K562 (cell line): ENCODE measurements around the gene TMX3. TPM values are rescaled to one million over a fixed set of nuclear protein-coding genes. Genes with fewer than 3 reads are reported as not detected.
A peak's percentile ranks its signal among the peaks of the same experiment; 100 is the strongest.

Experiments used
- ATAC-seq: fragments of 200-7000 bp; cut with Tn5 transposase; 3 replicates; pipeline ENCODE4 v1.9.1; 2020; ENCODE audit warnings: moderate library complexity
- BruUV-seq: library from RNA; stranded (reverse); fragments of 400-500 nt; replicated peaks from 2 replicates; lab custom pipeline; 2021; lab: Mats Ljungman, UMichigan
- CTCF ChIA-PET: fragments of 300-600 bp; formaldehyde crosslinking; extraction: SDS; loops from one replicate; lab custom pipeline; 2021; ENCODE audit warnings: low intra/inter-chr PET ratio; lab: Yijun Ruan, JAX
- POLR2A ChIA-PET: fragments of 300-600, 350-650 bp; sonication (Branson Sonifier 250); formaldehyde crosslinking; extraction: SDS; loops from one replicate; lab custom pipeline; 2021; ENCODE audit warnings: antibody characterized with exemption, inconsistent platforms; lab: Yijun Ruan, JAX
- DNase-seq, 4 experiments: peaks; one replicate each; pipeline versions ENCODE4 v3.0.0 to v3.0.0-alpha.2; 2011 to 2018; ENCODE audit warnings: low spot score in 3 of 4, mixed read lengths in 3 of 4; ENCODE audit errors: extremely low read depth in 1 of 4
- FAIRE-seq: peaks from 2 replicates; lab custom pipeline; 2011; peaks lifted over from hg19 to GRCh38; lab: Jason Lieb, UNC
- H2AFZ ChIP-seq: 2 replicates; pipeline ENCODE4 v1.6.0; 2011; ENCODE audit warnings: low read depth, low read length, control low read depth, inconsistent platforms
- H3K27ac ChIP-seq: fragments of 200-600 bp; 3 replicates; pipeline ENCODE4 v1.8.0; 2011; ENCODE audit warnings: low read depth, mild to moderate bottlenecking, control low read depth, inconsistent platforms, low read length, moderate library complexity, mixed read lengths; ENCODE audit errors: extremely low read depth
- H3K27me3 ChIP-seq, 2 experiments: fragments of 300-600 bp in 1 of 2; 2 replicates in 1 of 2; 3 replicates in 1 of 2; pipeline versions ENCODE4 v1.6.0 to v1.8.0; 2011; ENCODE audit warnings: inconsistent platforms in 2 of 2, low read length in 2 of 2, mild to moderate bottlenecking in 1 of 2, mixed read lengths in 1 of 2, moderate library complexity in 1 of 2; ENCODE audit not compliant: control insufficient read depth in 2 of 2, insufficient read depth in 2 of 2
- H3K36me3 ChIP-seq: fragments of 300-600 bp; 3 replicates; pipeline ENCODE4 v1.8.0; 2011; ENCODE audit warnings: mild to moderate bottlenecking, low read length, inconsistent platforms; ENCODE audit not compliant: control insufficient read depth, insufficient read depth
- H3K4me1 ChIP-seq, 2 experiments: fragments of 200-600 bp in 1 of 2; replicated peaks in 1 of 2; 2 replicates in 1 of 2; 3 replicates in 1 of 2; pipeline versions ENCODE4 v1.5.1 to v1.8.0; 2011; ENCODE audit warnings: inconsistent platforms in 2 of 2, low read length in 2 of 2, mild to moderate bottlenecking in 1 of 2, mixed read lengths in 1 of 2, moderate library complexity in 1 of 2; ENCODE audit not compliant: control insufficient read depth in 2 of 2, insufficient read depth in 2 of 2
- H3K4me2 ChIP-seq: 2 replicates; pipeline ENCODE4 v1.6.1; 2011; ENCODE audit warnings: low read length, control low read depth, inconsistent platforms, mixed read lengths; ENCODE audit not compliant: insufficient read depth
- H3K4me3 ChIP-seq: fragments of 200-600 bp; sonication (generic), shearing (Covaris generic); 2 replicates; pipeline ENCODE4 v1.5.1; 2016; ENCODE audit warnings: control low read depth, inconsistent platforms
- H3K79me2 ChIP-seq: fragments of 200-600 bp; 3 replicates; pipeline ENCODE4 v1.8.0; 2011; ENCODE audit warnings: low read length, inconsistent platforms; ENCODE audit not compliant: control insufficient read depth, insufficient read depth
- H3K9ac ChIP-seq, 2 experiments: 2 replicates each; pipeline versions ENCODE4 v1.6.0 to v1.6.1; 2011; ENCODE audit warnings: low read depth in 2 of 2, low read length in 2 of 2, control low read depth in 1 of 2, inconsistent platforms in 1 of 2, mild to moderate bottlenecking in 1 of 2, mixed read lengths in 1 of 2; ENCODE audit not compliant: insufficient read depth in 1 of 2
- H3K9me1 ChIP-seq: one replicate; pipeline ENCODE4 v1.6.0; 2011; ENCODE audit warnings: inconsistent platforms, mild to moderate bottlenecking, low read length, moderate library complexity; ENCODE audit not compliant: control insufficient read depth, insufficient read depth
- H3K9me3 ChIP-seq: replicated peaks from 2 replicates; pipeline ENCODE4 v1.5.1; 2011; ENCODE audit warnings: low read depth, low read length, inconsistent platforms; ENCODE audit not compliant: control insufficient read depth, insufficient read depth
- H4K20me1 ChIP-seq: replicated peaks from 2 replicates; pipeline ENCODE4 v1.6.1; 2011; ENCODE audit warnings: low read length, inconsistent platforms, mixed read lengths; ENCODE audit not compliant: control insufficient read depth, insufficient read depth
- ADNP ChIP-seq: fragments of 200-800 bp; sonication (Bioruptor generic); IDR thresholded peaks from 2 replicates; pipeline ENCODE4 v1.6.1; 2016; ENCODE audit warnings: missing genetic modification characterization, missing compliant biosample characterization
- FOXA3 ChIP-seq, 2 experiments: fragments of 450-650 bp in 1 of 2; sonication (generic) in 1 of 2; formaldehyde crosslinking; IDR thresholded peaks in 1 of 2; conservative IDR thresholded peaks in 1 of 2; 2 replicates each; pipeline versions ENCODE4 v1.4.0 to v1.8.0; 2020 to 2022; ENCODE audit warnings: mild to moderate bottlenecking in 2 of 2, missing genetic modification reagents in 1 of 2
- HCFC1 ChIP-seq: IDR thresholded peaks from 2 replicates; pipeline ENCODE4 v1.6.1; 2012; ENCODE audit warnings: low read depth, low read length, improper control_type of control experiment
- KHSRP ChIP-seq: fragments of 450-650 bp; IDR thresholded peaks from 2 replicates; pipeline ENCODE4 v1.6.1; 2017
- MAX ChIP-seq: sonication (generic); formaldehyde crosslinking; IDR thresholded peaks from 2 replicates; pipeline ENCODE4 v1.9.0; 2022; ENCODE audit warnings: mild to moderate bottlenecking, missing genetic modification reagents
- MCM5 ChIP-seq: fragments of 450-650 bp; IDR thresholded peaks from 2 replicates; pipeline ENCODE4 v1.6.1; 2016; ENCODE audit warnings: low read depth
- MTA3 ChIP-seq: fragments of 450-650 bp; formaldehyde crosslinking; IDR thresholded peaks from 2 replicates; pipeline ENCODE4 v1.6.1; 2017; ENCODE audit warnings: mild to moderate bottlenecking, borderline replicate concordance
- NCOA1 ChIP-seq: fragments of 450-650 bp; IDR thresholded peaks from 2 replicates; pipeline ENCODE4 v1.6.1; 2016; ENCODE audit warnings: low read depth
- SLC30A9 ChIP-seq: fragments of 250-450 bp; sonication (Bioruptor Pico); IDR thresholded peaks from 2 replicates; pipeline ENCODE4 v1.8.0; 2022; ENCODE audit warnings: mild to moderate bottlenecking, moderate library complexity
- SREBF2 ChIP-seq: sonication (generic); formaldehyde crosslinking; IDR thresholded peaks from 2 replicates; pipeline ENCODE4 v1.4.0; 2020; ENCODE audit warnings: mild to moderate bottlenecking, missing genetic modification reagents
- TBL1XR1 ChIP-seq, 2 experiments: IDR thresholded peaks; 2 replicates each; pipeline ENCODE4 v1.6.1; 2012; ENCODE audit warnings: improper control_type of control experiment in 2 of 2, low read length in 2 of 2, mild to moderate bottlenecking in 1 of 2
- TEAD1 ChIP-seq, 2 experiments: fragments of 450-650 bp in 1 of 2; sonication (generic) in 1 of 2; formaldehyde crosslinking; IDR thresholded peaks; 2 replicates each; pipeline versions ENCODE4 v1.4.0 to v1.8.0; 2020 to 2022; ENCODE audit warnings: mild to moderate bottlenecking in 2 of 2, missing genetic modification reagents in 1 of 2
- XRCC3 ChIP-seq: fragments of 450-650 bp; IDR thresholded peaks from 2 replicates; pipeline ENCODE4 v1.6.1; 2017; ENCODE audit warnings: mild to moderate bottlenecking, moderate library complexity
- ZNF239 ChIP-seq: fragments of 250-450 bp; sonication (Bioruptor Pico); IDR thresholded peaks from 2 replicates; pipeline ENCODE4 v1.4.0; 2020; ENCODE audit warnings: mild to moderate bottlenecking
- ZNF696 ChIP-seq: fragments of 250-450 bp; sonication (Bioruptor Pico); conservative IDR thresholded peaks from 2 replicates; pipeline ENCODE4 v1.4.0; 2020; ENCODE audit warnings: mild to moderate bottlenecking, moderate library complexity
- ZNF766 ChIP-seq: fragments of 200-800 bp; sonication (Bioruptor generic); conservative IDR thresholded peaks from 2 replicates; pipeline ENCODE4 v1.6.1; 2016; ENCODE audit warnings: missing genetic modification characterization, missing compliant biosample characterization
- WGBS: fragments of 100-300 bp; shearing (Covaris generic); methylation state at CpG from one replicate; pipeline ENCODE4 v1.1.6; 2016; ENCODE audit warnings: low coverage, mixed read lengths; ENCODE audit not compliant: insufficient coverage; ENCODE audit errors: missing lambda C conversion rate; 5-methylcytosine and 5-hydroxymethylcytosine counted together
- in situ Hi-C: fragments of 300-500 bp; cut with MboI; formaldehyde crosslinking; loops from 4 replicates; pipeline ENCODE4 v1.15.0; 2018; ENCODE audit warnings: inconsistent platforms, mixed read lengths
- intact Hi-C: fragments of 100-400 bp; cut with micrococcal nuclease; formaldehyde crosslinking; loops from 2 replicates; pipeline ENCODE4 v1.14.2; 2022
- polyA plus RNA-seq, 8 experiments: library from polyadenylated mRNA; depleted of rRNA in 4 of 8; stranded (reverse) in 5 of 8; unstranded in 3 of 8; fragments of >200 nt; fragmentation: Nextera tagmentation in 2 of 8; fragmentation: Illumina TruSeq in 1 of 8; extraction: Ambion mirVana in 2 of 8; extraction: Trizol in 1 of 8; gene quantifications; 2 replicates each; pipeline versions ENCODE4 v1.2.1 to v1.2.3, GENCODE V29; 2011 to 2014; ENCODE audit warnings: inconsistent platforms in 1 of 8, missing spikeins in 1 of 8
- total RNA-seq, 7 experiments: library from RNA; depleted of rRNA in 6 of 7; stranded (reverse); fragments of >200 nt in 6 of 7; fragmentation: Illumina TruSeq in 2 of 7; extraction: Trizol in 2 of 7; gene quantifications; 2 replicates each; pipeline versions ENCODE4 v1.2.1 to v1.2.3, GENCODE V29; 2011 to 2021; ENCODE audit warnings: low replicate concordance in 1 of 7

TMX3 gene
- total and polyA plus RNA-seq, 9 of the 15 experiments (the other 6 are each of a cell fraction or from before 2014, with no cell fraction given), result 13.2 to 40.5 (median 20.7) TPM

GRCh38 chr18:68705119-68705518, 9.8 kb downstream of the TMX3 start:
- peaks cover 18% of the 10 kb centered on the region; the same call in 2 of the 3 replicates for H3K79me2 ChIP-seq

GRCh38 chr18:68703326-68703725, 11.6 kb downstream of the TMX3 start:
- in situ Hi-C loops, result no loop called here
- no peak overlapping the region for H3K27ac ChIP-seq
- no peak for FAIRE-seq
- H2AFZ ChIP-seq, result no peak overlapping the region
- no peaks in the 10 kb centered on the region for H3K9me3 ChIP-seq
- intact Hi-C loops, result no loop called here
- H4K20me1 ChIP-seq, result no peaks in the 10 kb centered on the region
- no peaks in the 10 kb centered on the region for H3K9me1 ChIP-seq
- no peak for ATAC-seq
- no TSS peak for BruUV-seq
- no peak overlapping the region for H3K4me3 ChIP-seq
- H3K79me2 ChIP-seq, result peaks cover 18% of the 10 kb centered on the region; the same call in 2 of the 3 replicates
- peaks cover 67% of the 10 kb centered on the region for H3K36me3 ChIP-seq
- ChIA-PET CTCF (no interaction called here), POLR2A (no interaction called here)
- no peaks in the 10 kb centered on the region for H3K4me1 ChIP-seq
- no peak overlapping the region for H3K9ac ChIP-seq
- DNase-seq, result no peak
- TF ChIP-seq ZNF696 (CRISPR knock-in tag) (no peak), MTA3 (no peak), HCFC1 (no peak), SLC30A9 (CRISPR knock-in tag) (no peak), SREBF2 (CRISPR knock-in tag) (no peak), ZNF239 (CRISPR knock-in tag) (no peak), TEAD1 (CRISPR knock-in tag; IDR thresholded peaks at IDR 0.05) (no peak), MAX (no peak), ZNF766 (CRISPR knock-in tag) (no peak), TBL1XR1 (IDR thresholded peaks at IDR 0.05; ENCODE audit: low read length in 2 of 2) (no peak), MCM5 (no peak), NCOA1 (no peak), ADNP (tag) (no peak), KHSRP (no peak)
- no peaks in the 10 kb centered on the region for H3K27me3 ChIP-seq
- no peak overlapping the region for H3K4me2 ChIP-seq
- WGBS, result 83% methylated on average over 3 of the region's 3 CpGs

More at GRCh38 chr18:68705119-68705518, 9.8 kb downstream of the TMX3 start:
- no peak for FAIRE-seq
- ATAC-seq, result no peak
- H3K27me3 ChIP-seq, result no peaks in the 10 kb centered on the region
- no peaks in the 10 kb centered on the region for H4K20me1 ChIP-seq
- H3K36me3 ChIP-seq, result peaks cover 76% of the 10 kb centered on the region
- no peak overlapping the region for H3K4me2 ChIP-seq
- H3K9me3 ChIP-seq, result no peaks in the 10 kb centered on the region
- no peaks in the 10 kb centered on the region for H3K4me1 ChIP-seq
- ChIA-PET POLR2A (interaction anchor here (0.6 to 0.8 kb wide), 2 partner anchors 9 to 17 kb away, joined by 3 read pairs; partner anchors contain the start of gene TMX3), CTCF (no interaction called here)
- no peak overlapping the region for H2AFZ ChIP-seq
- intact Hi-C loops (no loop called here), in situ Hi-C loops (no loop called here)
- H3K9ac ChIP-seq, result no peak overlapping the region
- no peak overlapping the region for H3K27ac ChIP-seq
- H3K9me1 ChIP-seq, result no peaks in the 10 kb centered on the region
- peak in 1 of 2 experiments; percentile 63; a peak in 2 of 4 replicates for TF ChIP-seq FOXA3 (CRISPR knock-in tag; conservative IDR thresholded peaks at IDR 0.05 in 1 of 2, IDR thresholded peaks at IDR 0.05 in 1 of 2)
- no peak for TF ChIP-seq XRCC3
- BruUV-seq, result no TSS peak
- no peak for DNase-seq
- WGBS, result 78% methylated on average over 1 of the region's 1 CpG
- no peak overlapping the region for H3K4me3 ChIP-seq
